Measurements from ENCODE around the gene MARCHF10.
"Not testable (repeated sequence)": the region's sequence is repeated elsewhere in the genome, so short reads cannot be mapped to it uniquely, and the experiment has no call there.

Gene MARCHF10

GRCh38 chr17:62692721-62693431, 115.2 kb downstream of the MARCHF10 start:
- TF ChIP-seq CTCF (IDR thresholded peaks at IDR 0.05; ENCODE audit: extremely low read depth, missing control alignments) = no peak
- DNase-seq (ENCODE audit: low spot score) = peak; percentile 52

GRCh38 chr17:62692159-62692651, 115.9 kb downstream of the MARCHF10 start:
- DNase-seq (ENCODE audit: low spot score) = no peak
- no peak for TF ChIP-seq CTCF (IDR thresholded peaks at IDR 0.05; ENCODE audit: extremely low read depth, missing control alignments)

GRCh38 chr17:62691589-62691915, 116.6 kb downstream of the MARCHF10 start:
- DNase-seq (ENCODE audit: low spot score) = not testable (repeated sequence)

GRCh38 chr17:62690168-62690897, 117.8 kb downstream of the MARCHF10 start:
- TF ChIP-seq CTCF (IDR thresholded peaks at IDR 0.05; ENCODE audit: extremely low read depth, missing control alignments) = no peak

GRCh38 chr17:62689441-62690167, 118.5 kb downstream of the MARCHF10 start:
- DNase-seq (ENCODE audit: low spot score) = no peak
- TF ChIP-seq CTCF (IDR thresholded peaks at IDR 0.05; ENCODE audit: extremely low read depth, missing control alignments) = no peak

More at GRCh38 chr17:62690168-62690897, 117.8 kb downstream of the MARCHF10 start:
- DNase-seq (ENCODE audit: low spot score) = no peak

- no peak for DNase-seq (ENCODE audit: low spot score)
- no peak for TF ChIP-seq CTCF (IDR thresholded peaks at IDR 0.05; ENCODE audit: extremely low read depth, missing control alignments)
These were observed 119.5 kb downstream of the MARCHF10 start for GRCh38 chr17:62688398-62689160.

- no peak for DNase-seq (ENCODE audit: low spot score)
- TF ChIP-seq CTCF (IDR thresholded peaks at IDR 0.05; ENCODE audit: extremely low read depth, missing control alignments) = no peak
These were observed 120.1 kb downstream of the MARCHF10 start for GRCh38 chr17:62687997-62688396.

Measured in GM20000 (cell line).